Inferior parietal cortex (tissue), 1 donor: ENCODE measurements around the gene PCDHB16.

ENCODE experiments used
- DNase-seq: peaks from one replicate; pipeline ENCODE4 v3.0.0-alpha.2; 2016; ENCODE audit errors: extremely low spot score

PCDHB16 gene

GRCh38 chr5:141234109-141234667 lies 52.0 kb downstream of the PCDHB16 start:
- no peak for DNase-seq
